Measurements from ENCODE around the gene ASCC1. TPM values are rescaled to one million over a fixed set of nuclear protein-coding genes. Genes with fewer than 3 reads are reported as not detected.

Gene ASCC1
- total and polyA plus RNA-seq, 2 donors (not counting 3 experiments of a cell fraction or from before 2014, with no cell fraction given): 16.0 to 24.9 TPM

DNA sequence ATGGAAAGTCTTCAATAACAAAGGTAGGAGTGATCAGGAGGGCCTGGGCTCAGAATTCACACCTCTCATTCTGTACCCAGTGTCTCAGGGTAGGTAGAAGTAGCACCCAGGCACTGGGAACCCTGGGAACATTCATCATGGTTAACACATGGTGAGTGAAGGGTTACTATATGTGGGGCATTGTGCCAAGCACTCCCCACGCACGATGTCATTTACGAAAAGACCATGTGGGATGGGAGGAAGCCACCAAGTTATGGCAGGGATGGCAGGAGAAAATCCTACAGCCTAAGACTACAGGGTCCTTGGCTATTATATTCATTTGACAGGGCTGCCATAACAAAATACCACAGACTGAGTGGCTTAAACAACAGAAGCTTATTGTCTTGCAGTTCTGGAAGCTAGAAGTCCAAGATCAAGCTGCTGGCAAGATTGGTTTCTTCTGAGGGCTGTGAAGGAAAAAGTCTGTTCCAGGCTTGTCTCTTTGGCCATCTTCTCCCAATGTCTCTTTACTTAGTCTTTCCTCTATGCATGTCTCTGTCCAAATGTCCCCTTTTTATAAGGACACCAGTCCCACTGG lies 30.0 kb upstream of the ASCC1 start:
- Histone ChIP-seq H3K36me3 (ENCODE audit: control insufficient read depth in 2 of 2, extremely low read depth in 1 of 2, insufficient read depth in 2 of 2, low read length in 2 of 2) (no peaks in the 10 kb centered on the region), H4K20me1 (replicated peaks; ENCODE audit: control insufficient read depth, extremely low read depth, insufficient read depth, low read length) (no peaks in the 10 kb centered on the region), H3K4me2 (ENCODE audit: insufficient read depth, low read length) (no peak overlapping the region), H3K9me3 (replicated peaks; ENCODE audit: control insufficient read depth, insufficient read depth, low read length) (no peaks in the 10 kb centered on the region), H3K4me3 (replicated peaks in 1 of 3; ENCODE audit: insufficient read depth in 1 of 3, low read depth in 1 of 3, low read length in 3 of 3) (no peak overlapping the region), H3K27me3 (ENCODE audit: control insufficient read depth in 2 of 2, insufficient read depth in 2 of 2, low read length in 2 of 2) (no peaks in the 10 kb centered on the region), H3K9ac (replicated peaks; ENCODE audit: extremely low read depth, insufficient read depth, low read length) (no peak overlapping the region), H2AFZ (ENCODE audit: low read depth, low read length) (no peak overlapping the region), H3K9me1 (replicated peaks; ENCODE audit: control insufficient read depth, extremely low read depth, insufficient read depth, low read length) (no peaks in the 10 kb centered on the region), H3K4me1 (ENCODE audit: control insufficient read depth, extremely low read depth, insufficient read depth, low read length) (peaks cover 51% of the 10 kb centered on the region), H3K27ac (ENCODE audit: insufficient read depth, low read depth, low read length) (no peak overlapping the region), H3K79me2 (ENCODE audit: control insufficient read depth, insufficient read depth, low read length) (no peaks in the 10 kb centered on the region)
- TF ChIP-seq POLR2AphosphoS5 (IDR thresholded peaks at IDR 0.05; ENCODE audit: insufficient read depth, low read depth, low read length) (no peak), EZH2 (IDR thresholded peaks at IDR 0.05; ENCODE audit: borderline replicate concordance, low read depth, low read length, severe bottlenecking) (no peak), FOS (IDR thresholded peaks at IDR 0.05; ENCODE audit: borderline replicate concordance, insufficient read depth, low read length) (no peak), JUN (IDR thresholded peaks at IDR 0.05; ENCODE audit: borderline replicate concordance, insufficient read depth, insufficient read length, low read depth) (no peak), MYC (IDR thresholded peaks at IDR 0.05; ENCODE audit: low read depth, low read length) (no peak), GATA2 (IDR thresholded peaks at IDR 0.05; ENCODE audit: insufficient read depth, insufficient read length, low read depth, low read length) (no peak), CTCF (IDR thresholded peaks at IDR 0.05; ENCODE audit: extremely low read depth in 1 of 2, insufficient read depth in 1 of 2, low read depth in 1 of 2, low read length in 2 of 2) (no peak), POLR2A (IDR thresholded peaks at IDR 0.05; ENCODE audit: low read depth, low read length) (no peak)
- TF ChIP-seq, protein P1, sequence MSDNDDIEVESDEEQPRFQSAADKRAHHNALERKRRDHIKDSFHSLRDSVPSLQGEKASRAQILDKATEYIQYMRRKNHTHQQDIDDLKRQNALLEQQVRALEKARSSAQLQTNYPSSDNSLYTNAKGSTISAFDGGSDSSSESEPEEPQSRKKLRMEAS (IDR thresholded peaks at IDR 0.05; ENCODE audit: insufficient read depth, insufficient read length): no peak
- FAIRE-seq (no peak), DNase-seq (ENCODE audit: low read depth, low spot score) (no peak)
- dilution Hi-C loops (cut with MboI; ENCODE audit: extremely low pct_ligation_motif_present, low sequenced_read_pairs) (no loop called here), intact Hi-C loops (cut with micrococcal nuclease) (no loop called here)
- CTCF ChIA-PET: interaction anchor here (1.3 to 2.8 kb wide), 2 partner anchors 81 to 120 kb away, joined by 3 to 10 read pairs; no protein-coding TSS in a partner anchor
- POLR2A ChIA-PET: interaction anchor here (3.1 kb wide), 1 partner anchor 28 kb away, joined by 22 read pairs; the partner anchor contains the start of gene DDIT4
- no TSS peak for BruUV-seq (replicated peaks)
